K562 (cell line): ENCODE results near the gene ELMOD1. TPM values are rescaled to one million over a fixed set of nuclear protein-coding genes. Genes with fewer than 3 reads are reported as not detected.

Source experiments
- ATAC-seq: fragments of 200-7000 bp; cut with Tn5 transposase; 3 replicates; pipeline ENCODE4 v1.9.1; 2020; ENCODE audit warnings: moderate library complexity
- BruUV-seq: library from RNA; stranded (reverse); fragments of 400-500 nt; replicated peaks from 2 replicates; lab custom pipeline; 2021; lab: Mats Ljungman, UMichigan
- CTCF ChIA-PET: fragments of 300-600 bp; formaldehyde crosslinking; extraction: SDS; loops from one replicate; lab custom pipeline; 2021; ENCODE audit warnings: low intra/inter-chr PET ratio; lab: Yijun Ruan, JAX
- POLR2A ChIA-PET: fragments of 300-600, 350-650 bp; sonication (Branson Sonifier 250); formaldehyde crosslinking; extraction: SDS; loops from one replicate; lab custom pipeline; 2021; ENCODE audit warnings: antibody characterized with exemption, inconsistent platforms; lab: Yijun Ruan, JAX
- DNase-seq, 4 experiments: peaks; one replicate each; pipeline versions ENCODE4 v3.0.0 to v3.0.0-alpha.2; 2011 to 2018; ENCODE audit warnings: low spot score in 3 of 4, mixed read lengths in 3 of 4; ENCODE audit errors: extremely low read depth in 1 of 4
- FAIRE-seq: peaks from 2 replicates; lab custom pipeline; 2011; peaks lifted over from hg19 to GRCh38; lab: Jason Lieb, UNC
- H2AFZ ChIP-seq: 2 replicates; pipeline ENCODE4 v1.6.0; 2011; ENCODE audit warnings: low read depth, low read length, control low read depth, inconsistent platforms
- H3K27ac ChIP-seq: fragments of 200-600 bp; 3 replicates; pipeline ENCODE4 v1.8.0; 2011; ENCODE audit warnings: low read depth, mild to moderate bottlenecking, control low read depth, inconsistent platforms, low read length, moderate library complexity, mixed read lengths; ENCODE audit errors: extremely low read depth
- H3K27me3 ChIP-seq, 2 experiments: fragments of 300-600 bp in 1 of 2; 2 replicates in 1 of 2; 3 replicates in 1 of 2; pipeline versions ENCODE4 v1.6.0 to v1.8.0; 2011; ENCODE audit warnings: inconsistent platforms in 2 of 2, low read length in 2 of 2, mild to moderate bottlenecking in 1 of 2, mixed read lengths in 1 of 2, moderate library complexity in 1 of 2; ENCODE audit not compliant: control insufficient read depth in 2 of 2, insufficient read depth in 2 of 2
- H3K36me3 ChIP-seq: fragments of 300-600 bp; 3 replicates; pipeline ENCODE4 v1.8.0; 2011; ENCODE audit warnings: mild to moderate bottlenecking, low read length, inconsistent platforms; ENCODE audit not compliant: control insufficient read depth, insufficient read depth
- H3K4me1 ChIP-seq, 2 experiments: fragments of 200-600 bp in 1 of 2; replicated peaks in 1 of 2; 2 replicates in 1 of 2; 3 replicates in 1 of 2; pipeline versions ENCODE4 v1.5.1 to v1.8.0; 2011; ENCODE audit warnings: inconsistent platforms in 2 of 2, low read length in 2 of 2, mild to moderate bottlenecking in 1 of 2, mixed read lengths in 1 of 2, moderate library complexity in 1 of 2; ENCODE audit not compliant: control insufficient read depth in 2 of 2, insufficient read depth in 2 of 2
- H3K4me2 ChIP-seq: 2 replicates; pipeline ENCODE4 v1.6.1; 2011; ENCODE audit warnings: low read length, control low read depth, inconsistent platforms, mixed read lengths; ENCODE audit not compliant: insufficient read depth
- H3K4me3 ChIP-seq: fragments of 200-600 bp; sonication (generic), shearing (Covaris generic); 2 replicates; pipeline ENCODE4 v1.5.1; 2016; ENCODE audit warnings: control low read depth, inconsistent platforms
- H3K79me2 ChIP-seq: fragments of 200-600 bp; 3 replicates; pipeline ENCODE4 v1.8.0; 2011; ENCODE audit warnings: low read length, inconsistent platforms; ENCODE audit not compliant: control insufficient read depth, insufficient read depth
- H3K9ac ChIP-seq, 2 experiments: 2 replicates each; pipeline versions ENCODE4 v1.6.0 to v1.6.1; 2011; ENCODE audit warnings: low read depth in 2 of 2, low read length in 2 of 2, control low read depth in 1 of 2, inconsistent platforms in 1 of 2, mild to moderate bottlenecking in 1 of 2, mixed read lengths in 1 of 2; ENCODE audit not compliant: insufficient read depth in 1 of 2
- H3K9me1 ChIP-seq: one replicate; pipeline ENCODE4 v1.6.0; 2011; ENCODE audit warnings: inconsistent platforms, mild to moderate bottlenecking, low read length, moderate library complexity; ENCODE audit not compliant: control insufficient read depth, insufficient read depth
- H3K9me3 ChIP-seq: replicated peaks from 2 replicates; pipeline ENCODE4 v1.5.1; 2011; ENCODE audit warnings: low read depth, low read length, inconsistent platforms; ENCODE audit not compliant: control insufficient read depth, insufficient read depth
- H4K20me1 ChIP-seq: replicated peaks from 2 replicates; pipeline ENCODE4 v1.6.1; 2011; ENCODE audit warnings: low read length, inconsistent platforms, mixed read lengths; ENCODE audit not compliant: control insufficient read depth, insufficient read depth
- FOSL1 ChIP-seq: fragments of 200-800 bp; sonication (Bioruptor generic); conservative IDR thresholded peaks from 2 replicates; pipeline ENCODE4 v1.6.1; 2016; ENCODE audit warnings: missing genetic modification characterization, missing compliant biosample characterization
- RBBP5 ChIP-seq: fragments of 200-600 bp; sonication (generic); IDR thresholded peaks from 2 replicates; pipeline ENCODE4 v1.6.1; 2012; ENCODE audit warnings: borderline replicate concordance, mild to moderate bottlenecking, low read length, control low read depth, inconsistent platforms; ENCODE audit not compliant: insufficient read depth, poor library complexity, severe bottlenecking
- RBM25 ChIP-seq: fragments of 200-400 bp; formaldehyde crosslinking; IDR thresholded peaks from 2 replicates; pipeline ENCODE4 v1.6.1; 2018; ENCODE audit warnings: low read length, low read depth, moderate library complexity; ENCODE audit not compliant: severe bottlenecking
- WGBS: fragments of 100-300 bp; shearing (Covaris generic); methylation state at CpG from one replicate; pipeline ENCODE4 v1.1.6; 2016; ENCODE audit warnings: low coverage, mixed read lengths; ENCODE audit not compliant: insufficient coverage; ENCODE audit errors: missing lambda C conversion rate; 5-methylcytosine and 5-hydroxymethylcytosine counted together
- in situ Hi-C: fragments of 300-500 bp; cut with MboI; formaldehyde crosslinking; loops from 4 replicates; pipeline ENCODE4 v1.15.0; 2018; ENCODE audit warnings: inconsistent platforms, mixed read lengths
- intact Hi-C: fragments of 100-400 bp; cut with micrococcal nuclease; formaldehyde crosslinking; loops from 2 replicates; pipeline ENCODE4 v1.14.2; 2022
- polyA plus RNA-seq, 8 experiments: library from polyadenylated mRNA; depleted of rRNA in 4 of 8; stranded (reverse) in 5 of 8; unstranded in 3 of 8; fragments of >200 nt; fragmentation: Nextera tagmentation in 2 of 8; fragmentation: Illumina TruSeq in 1 of 8; extraction: Ambion mirVana in 2 of 8; extraction: Trizol in 1 of 8; gene quantifications; 2 replicates each; pipeline versions ENCODE4 v1.2.1 to v1.2.3, GENCODE V29; 2011 to 2014; ENCODE audit warnings: inconsistent platforms in 1 of 8, missing spikeins in 1 of 8
- total RNA-seq, 7 experiments: library from RNA; depleted of rRNA in 6 of 7; stranded (reverse); fragments of >200 nt in 6 of 7; fragmentation: Illumina TruSeq in 2 of 7; extraction: Trizol in 2 of 7; gene quantifications; 2 replicates each; pipeline versions ENCODE4 v1.2.1 to v1.2.3, GENCODE V29; 2011 to 2021; ENCODE audit warnings: low replicate concordance in 1 of 7

The ELMOD1 gene
- total and polyA plus RNA-seq, 9 of the 15 experiments (the other 6 are each of a cell fraction or from before 2014, with no cell fraction given): not detected

- no peak for TF ChIP-seq FOSL1 (tag)
- Histone ChIP-seq H4K20me1 (no peaks in the 10 kb centered on the region), H3K9me1 (no peaks in the 10 kb centered on the region), H3K9ac (no peak overlapping the region), H3K27me3 (no peaks in the 10 kb centered on the region; a peak in 2 of 5 replicates), H3K4me3 (no peak overlapping the region), H3K36me3 (no peaks in the 10 kb centered on the region), H3K79me2 (no peaks in the 10 kb centered on the region), H3K9me3 (no peaks in the 10 kb centered on the region), H2AFZ (no peak overlapping the region), H3K4me2 (no peak overlapping the region), H3K27ac (no peak overlapping the region), H3K4me1 (no peaks in the 10 kb centered on the region)
- intact Hi-C loops: no loop called here
- WGBS: 4% methylated on average over 3 of the region's 3 CpGs
- in situ Hi-C loops: no loop called here
- ATAC-seq (no peak), FAIRE-seq (no peak), DNase-seq (no peak)
- CTCF ChIA-PET: no interaction called here
- no TSS peak for BruUV-seq
- POLR2A ChIA-PET: no interaction called here
Observed at GRCh38 chr11:107606141-107606540, 15.2 kb downstream of the ELMOD1 start.

GRCh38 chr11:107608809-107609208 lies 17.9 kb downstream of the ELMOD1 start:
- H3K79me2 ChIP-seq: no peaks in the 10 kb centered on the region
- H3K4me3 ChIP-seq: no peak overlapping the region
- H3K27ac ChIP-seq: no peak overlapping the region
- WGBS: 0% methylated on average over 2 of the region's 2 CpGs
- no peaks in the 10 kb centered on the region for H4K20me1 ChIP-seq
- peaks cover 0 to 2% of the 10 kb centered on the region in 2 experiments; a peak in 3 of 5 replicates for H3K27me3 ChIP-seq
- DNase-seq: no peak
- TF ChIP-seq RBBP5 (no peak), RBM25 (no peak)
- TF ChIP-seq, all 486 proteins: peak for 0
- Histone ChIP-seq H3K4me1 (no peaks in the 10 kb centered on the region), H3K4me2 (no peak overlapping the region), H3K9ac (no peak overlapping the region), H3K36me3 (no peaks in the 10 kb centered on the region), H2AFZ (no peak overlapping the region), H3K9me3 (no peaks in the 10 kb centered on the region), H3K9me1 (no peaks in the 10 kb centered on the region)
- intact Hi-C loops: no loop called here
- FAIRE-seq: no peak
- ChIA-PET POLR2A (interaction anchor here (0.6 to 1.2 kb wide), 2 partner anchors 12 to 964 kb away, joined by 3 to 4 read pairs; no protein-coding TSS in a partner anchor), CTCF (no interaction called here)
- ATAC-seq: no peak
- no TSS peak for BruUV-seq
- in situ Hi-C loops: no loop called here
